ENCODE results near the gene PDPN. TPM values are rescaled to one million over a fixed set of nuclear protein-coding genes. Genes with fewer than 3 reads are reported as not detected.
A peak's percentile ranks its signal among the peaks of the same experiment; 100 is the strongest.

The PDPN gene
- total and polyA plus RNA-seq, 7 donors: 2.1 to 14.7 (median 9.9) TPM

- Histone ChIP-seq H3K4me1 (peaks cover 0 to 25% (median 9%) of the 10 kb centered on the region in 4 donors), H3K27ac (peak overlapping the region; percentile 69 to 80 (median 73)), H3K36me3 (no peaks in the 10 kb centered on the region), H3K4me3 (peak overlapping the region in 3 of 4 donors; percentile 46 to 61 (median 59)), H3K9me3 (no peaks in the 10 kb centered on the region), H3K27me3 (peaks cover 0 to 22% (median 4%) of the 10 kb centered on the region in 3 donors)
- 72 to 84% methylated on average over 11 of the region's 11 CpGs for WGBS, 2 donors
- intact Hi-C loops (cut with DNase I): no loop called here
- no peak for TF ChIP-seq EP300 (IDR thresholded peaks at IDR 0.05)
- TF ChIP-seq POLR2A (IDR thresholded peaks at IDR 0.05): no peak
- no peak for TF ChIP-seq POLR2AphosphoS5 (IDR thresholded peaks at IDR 0.05)
- TF ChIP-seq CTCF (IDR thresholded peaks at IDR 0.05): no peak
- no peak for DNase-seq
Measured at GRCh38 chr1:13584876-13585611, 1.4 kb downstream of the PDPN start.

GRCh38 chr1:13585612-13585991 lies 2.0 kb downstream of the PDPN start:
- Histone ChIP-seq H3K36me3 (no peaks in the 10 kb centered on the region), H3K9me3 (no peaks in the 10 kb centered on the region), H3K27ac (peak overlapping the region; percentile 69 to 80 (median 73)), H3K4me1 (peaks cover 0 to 25% (median 9%) of the 10 kb centered on the region in 4 donors), H3K27me3 (peaks cover 0 to 22% (median 4%) of the 10 kb centered on the region in 3 donors), H3K4me3 (peak overlapping the region in 2 of 4 donors; percentile 46 to 61)
- TF ChIP-seq POLR2A (IDR thresholded peaks at IDR 0.05): no peak
- WGBS, 2 donors: 54 to 72% methylated on average over 9 of the region's 9 CpGs
- no peak for DNase-seq
- intact Hi-C loops (cut with DNase I): no loop called here

GRCh38 chr1:13586001-13586400 lies 2.4 kb downstream of the PDPN start:
- Histone ChIP-seq H3K27ac (peak overlapping the region; percentile 69 to 80 (median 73)), H3K27me3 (peaks cover 0 to 22% (median 4%) of the 10 kb centered on the region in 3 donors), H3K9me3 (no peaks in the 10 kb centered on the region), H3K36me3 (no peaks in the 10 kb centered on the region), H3K4me3 (peak overlapping the region in 1 of 4 donors; percentile 61), H3K4me1 (peaks cover 0 to 25% (median 9%) of the 10 kb centered on the region in 4 donors)
- intact Hi-C loops (cut with DNase I): no loop called here
- no peak for DNase-seq
- WGBS, 2 donors: 69 to 70% methylated on average over 7 of the region's 7 CpGs
- TF ChIP-seq POLR2AphosphoS5 (IDR thresholded peaks at IDR 0.05): no peak
- no peak for TF ChIP-seq CTCF (IDR thresholded peaks at IDR 0.05)
- no peak for TF ChIP-seq POLR2A (IDR thresholded peaks at IDR 0.05)
- TF ChIP-seq EP300 (IDR thresholded peaks at IDR 0.05): no peak

GRCh38 chr1:13587256-13588030 lies 3.8 kb downstream of the PDPN start:
- H3K4me3 ChIP-seq: no peak overlapping the region
- H3K27ac ChIP-seq: no peak overlapping the region
- intact Hi-C loops (cut with DNase I): no loop called here
- H3K27me3 ChIP-seq: peaks cover 0 to 22% (median 4%) of the 10 kb centered on the region in 3 donors
- 52 to 65% methylated on average over 9 of the region's 9 CpGs for WGBS, 2 donors
- TF ChIP-seq POLR2AphosphoS5 (IDR thresholded peaks at IDR 0.05): no peak
- TF ChIP-seq CTCF (IDR thresholded peaks at IDR 0.05): no peak
- no peak for TF ChIP-seq POLR2A (IDR thresholded peaks at IDR 0.05)
- no peak for TF ChIP-seq EP300 (IDR thresholded peaks at IDR 0.05)
- no peaks in the 10 kb centered on the region for H3K9me3 ChIP-seq
- H3K4me1 ChIP-seq: peaks cover 0 to 25% (median 9%) of the 10 kb centered on the region in 4 donors
- no peaks in the 10 kb centered on the region for H3K36me3 ChIP-seq
- no peak for DNase-seq
